HEK293T (cell line): ENCODE measurements around the gene BLOC1S1.

Source experiments
- BHLHE40 ChIP-seq: fragments of 450-650 bp; IDR thresholded peaks from 2 replicates; pipeline ENCODE4 v1.6.1; 2016; ENCODE audit warnings: mild to moderate bottlenecking, moderate library complexity, borderline replicate concordance
- ELF4 ChIP-seq: fragments of 450-650 bp; IDR thresholded peaks from 2 replicates; pipeline ENCODE4 v1.6.1; 2017; ENCODE audit warnings: antibody characterized with exemption
- FOXM1 ChIP-seq: fragments of 450-650 bp; IDR thresholded peaks from 2 replicates; pipeline ENCODE4 v1.6.1; 2017; ENCODE audit warnings: mild to moderate bottlenecking, borderline replicate concordance
- NFRKB ChIP-seq: fragments of 450-650 bp; IDR thresholded peaks from 2 replicates; pipeline ENCODE4 v1.6.1; 2016; ENCODE audit warnings: mild to moderate bottlenecking, moderate library complexity

GRCh38 chr12:55724226-55724939, 8.5 kb downstream of the BLOC1S1 start:
- no peak for TF ChIP-seq NFRKB
- TF ChIP-seq ELF4 = no peak
- TF ChIP-seq FOXM1 = no peak
- TF ChIP-seq BHLHE40 = no peak
